GM12878 (cell line): ENCODE measurements around the gene CNTRL. TPM values are rescaled to one million over a fixed set of nuclear protein-coding genes. Genes with fewer than 3 reads are reported as not detected.
A peak's percentile ranks its signal among the peaks of the same experiment; 100 is the strongest.
"Not testable (repeated sequence)": the region's sequence is repeated elsewhere in the genome, so short reads cannot be mapped to it uniquely, and the experiment has no call there.

Experiments
- ATAC-seq: fragments of 200-7000 bp; cut with Tn5 transposase; 3 replicates; pipeline ENCODE4 v1.9.1; 2020; ENCODE audit warnings: mild to moderate bottlenecking, moderate library complexity
- BruUV-seq: library from RNA; stranded (reverse); fragments of 400-500 nt; replicated peaks from 2 replicates; lab custom pipeline; 2021; lab: Mats Ljungman, UMichigan
- CTCF ChIA-PET: fragments of 300-600 bp; sonication (Branson Sonifier 250); formaldehyde crosslinking; extraction: SDS; loops from one replicate; lab custom pipeline; 2021; ENCODE audit warnings: inconsistent platforms; lab: Yijun Ruan, JAX
- POLR2A ChIA-PET: fragments of 350-600 bp; formaldehyde crosslinking; extraction: SDS; loops from one replicate; lab custom pipeline; 2021; ENCODE audit warnings: inconsistent platforms; lab: Charles Lee
- RAD21 ChIA-PET: fragments of 300-600 bp; sonication (Branson Sonifier 250); formaldehyde crosslinking; loops from one replicate; lab custom pipeline; 2023; ENCODE audit warnings: antibody characterized with exemption; ENCODE audit not compliant: unreplicated experiment; lab: Charles Lee
- SMC1A ChIA-PET: fragments of 300-600 bp; sonication (Branson Sonifier 250); formaldehyde crosslinking; loops from one replicate; lab custom pipeline; 2023; ENCODE audit not compliant: unreplicated experiment, uncharacterized antibody; lab: Charles Lee
- DNase-seq: peaks from one replicate; pipeline ENCODE4 v3.0.0-alpha.2; 2011; ENCODE audit warnings: low read depth, low spot score
- FAIRE-seq: peaks from 3 replicates; lab custom pipeline; 2011; peaks lifted over from hg19 to GRCh38; lab: Jason Lieb, UNC
- H2AFZ ChIP-seq: 2 replicates; pipeline ENCODE4 v1.6.0; 2011; ENCODE audit warnings: low read depth, low read length, control low read depth; ENCODE audit not compliant: control insufficient read depth
- H3K27ac ChIP-seq: 2 replicates; pipeline ENCODE4 v1.5.1; 2011; ENCODE audit warnings: control low read depth; ENCODE audit not compliant: control insufficient read depth, insufficient read depth
- H3K27me3 ChIP-seq, 2 experiments: replicated peaks in 1 of 2; 2 replicates each; pipeline versions ENCODE4 v1.6.0 to v1.6.1; 2011; ENCODE audit warnings: low read length in 1 of 2; ENCODE audit not compliant: control insufficient read depth in 2 of 2, insufficient read depth in 2 of 2
- H3K36me3 ChIP-seq, 2 experiments: 2 replicates each; pipeline ENCODE4 v1.5.1; 2011; ENCODE audit warnings: low read length in 1 of 2; ENCODE audit not compliant: control insufficient read depth in 2 of 2, insufficient read depth in 2 of 2
- H3K4me1 ChIP-seq: 2 replicates; pipeline ENCODE4 v1.6.1; 2011; ENCODE audit warnings: mild to moderate bottlenecking, low read length, moderate library complexity, mixed read lengths; ENCODE audit not compliant: control insufficient read depth, insufficient read depth
- H3K4me2 ChIP-seq: 2 replicates; pipeline ENCODE4 v1.6.0; 2011; ENCODE audit warnings: control low read depth; ENCODE audit not compliant: control insufficient read depth, insufficient read depth
- H3K4me3 ChIP-seq: fragments of 200-600 bp; sonication (generic); 2 replicates; pipeline ENCODE4 v1.5.1; 2016
- H3K79me2 ChIP-seq: 2 replicates; pipeline ENCODE4 v1.6.0; 2011; ENCODE audit warnings: low read length; ENCODE audit not compliant: control insufficient read depth, insufficient read depth
- H3K9ac ChIP-seq: 2 replicates; pipeline ENCODE4 v1.8.0; 2011; ENCODE audit warnings: low read length, control low read depth, mixed read lengths; ENCODE audit not compliant: control insufficient read depth, insufficient read depth
- H3K9me3 ChIP-seq: replicated peaks from 3 replicates; pipeline ENCODE4 v1.5.1; 2011; ENCODE audit warnings: mild to moderate bottlenecking, low read length; ENCODE audit not compliant: control insufficient read depth, insufficient read depth
- H4K20me1 ChIP-seq: 2 replicates; pipeline ENCODE4 v1.6.0; 2011; ENCODE audit not compliant: control insufficient read depth, insufficient read depth
- PKNOX1 ChIP-seq: fragments of 450-650 bp; IDR thresholded peaks from 2 replicates; pipeline ENCODE4 v1.6.1; 2016; ENCODE audit warnings: mild to moderate bottlenecking
- POLR2AphosphoS5 ChIP-seq: IDR thresholded peaks from 2 replicates; pipeline ENCODE4 v1.6.1; 2011; ENCODE audit warnings: mild to moderate bottlenecking, low read length, inconsistent platforms
- RCOR1 ChIP-seq: conservative IDR thresholded peaks from 2 replicates; pipeline ENCODE4 v1.6.1; 2012; ENCODE audit warnings: low read depth, low read length, improper control_type of control experiment
- SP1 ChIP-seq: IDR thresholded peaks from one replicate; pipeline ENCODE4 v1.6.1; 2011; ENCODE audit warnings: low read depth, low read length
- SPI1 ChIP-seq: IDR thresholded peaks from 2 replicates; pipeline ENCODE4 v1.6.1; 2011; ENCODE audit warnings: low read depth, mild to moderate bottlenecking, low read length, moderate library complexity, borderline replicate concordance; ENCODE audit not compliant: insufficient read depth
- WGBS: methylation state at CpG from one replicate; pipeline ENCODE4 v1.1.6; 2016; ENCODE audit warnings: low lambda C conversion rate; ENCODE audit not compliant: insufficient replicate concordance, insufficient coverage; ENCODE audit errors: missing lambda C conversion rate; 5-methylcytosine and 5-hydroxymethylcytosine counted together
- in situ Hi-C: fragments of 300-500 bp; cut with MboI; formaldehyde crosslinking; loops from 9 replicates; pipeline ENCODE4 v1.14.3; 2018; ENCODE audit warnings: mixed read lengths
- intact Hi-C: fragments of 100-400 bp; cut with micrococcal nuclease; formaldehyde crosslinking; loops from one replicate; pipeline ENCODE4 v1.14.2; 2022; ENCODE audit not compliant: unreplicated experiment
- polyA plus RNA-seq, 11 experiments: library from polyadenylated mRNA; depleted of rRNA in 4 of 11; unstranded in 6 of 11; stranded (reverse) in 5 of 11; fragments of >200 nt; fragmentation: Nextera tagmentation in 4 of 11; fragmentation: Illumina TruSeq in 1 of 11; extraction: Ambion mirVana in 4 of 11; extraction: Trizol in 1 of 11; gene quantifications; 1 replicate in 1 of 11; 2 replicates in 10 of 11; pipeline versions ENCODE4 v1.2.1 to v1.2.3, GENCODE V29; 2011 to 2016; ENCODE audit warnings: inconsistent platforms in 2 of 11, missing spikeins in 2 of 11, low read depth in 1 of 11
- total RNA-seq, 4 experiments: library from RNA; depleted of rRNA in 3 of 4; stranded (reverse); fragments of >200 nt in 3 of 4; fragmentation: Illumina TruSeq in 1 of 4; extraction: Trizol in 1 of 4; gene quantifications; 2 replicates each; pipeline versions ENCODE4 v1.2.1 to v1.2.3, GENCODE V29; 2013 to 2021

CNTRL gene
- total and polyA plus RNA-seq, 10 of the 15 experiments (the other 5 are each of a cell fraction or from before 2014, with no cell fraction given), result 20.0 to 65.4 (median 38.8) TPM

- TF ChIP-seq PKNOX1, result peak; percentile 90
- TF ChIP-seq SPI1, result peak; percentile 72; the same call in 1 of the 2 replicates
- TF ChIP-seq POLR2AphosphoS5, result no peak
- no peak for TF ChIP-seq RCOR1
- TF ChIP-seq SP1, result no peak
Measured at GRCh38 chr9:121098567-121099198, 23.9 kb downstream of the CNTRL start (continued).

DNA sequence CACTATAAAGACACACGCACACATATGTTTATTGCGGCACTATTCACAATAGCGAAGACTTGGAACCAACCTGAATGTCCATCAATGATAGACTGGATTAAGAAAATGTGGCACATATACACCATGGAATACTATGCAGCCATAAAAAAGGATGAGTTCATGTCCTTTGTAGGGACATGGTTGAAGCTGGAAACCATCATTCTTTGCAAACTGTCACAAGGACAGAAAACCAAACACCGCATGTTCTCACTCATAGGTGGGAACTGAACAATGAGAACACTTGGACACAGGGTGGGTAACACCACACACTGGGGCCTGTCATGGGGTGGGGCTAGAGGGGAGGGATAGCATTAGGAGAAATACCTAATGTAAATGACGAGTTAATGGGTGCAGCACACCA is 29.3 kb downstream of the CNTRL start:
- H3K9me3 ChIP-seq, H3K36me3 ChIP-seq, intact Hi-C loops, H3K4me2 ChIP-seq, H2AFZ ChIP-seq, BruUV-seq, in situ Hi-C loops, ATAC-seq, SMC1A ChIA-PET, H3K27me3 ChIP-seq, POLR2A ChIA-PET, H3K27ac ChIP-seq, FAIRE-seq, H3K9ac ChIP-seq, DNase-seq, RAD21 ChIA-PET, H3K4me3 ChIP-seq, H3K79me2 ChIP-seq, H3K4me1 ChIP-seq, H4K20me1 ChIP-seq: not testable (repeated sequence)
- CTCF ChIA-PET, result interaction anchor here (0.7 kb wide), 1 partner anchor 112 kb away, joined by 4 read pairs; no protein-coding TSS in a partner anchor
- WGBS, result 97% methylated on average over 5 of the region's 5 CpGs
